Smooth muscle cell (in vitro differentiated cells): ENCODE data around the gene C19orf85. TPM values are rescaled to one million over a fixed set of nuclear protein-coding genes. Genes with fewer than 3 reads are reported as not detected.

ENCODE experiments used
- DNase-seq: peaks from one replicate; lab custom pipeline; 2025; ENCODE audit not compliant: unreplicated experiment; lab: John Stamatoyannopoulos, UW
- H2AFZ ChIP-seq: fragments of 200-600 bp; sonication (generic); 2 replicates; pipeline ENCODE4 v1.6.0; 2016; ENCODE audit warnings: antibody characterized with exemption, low read depth, mild to moderate bottlenecking
- H3F3A ChIP-seq: fragments of 200-600 bp; sonication (generic); 2 replicates; pipeline ENCODE4 v1.6.0; 2017; ENCODE audit warnings: antibody characterized with exemption, low read depth
- H3K27ac ChIP-seq: fragments of 200-600 bp; sonication (generic); 2 replicates; pipeline ENCODE4 v1.5.1; 2016; ENCODE audit warnings: low read depth, mild to moderate bottlenecking
- H3K27me3 ChIP-seq: fragments of 200-600 bp; sonication (generic); 2 replicates; pipeline ENCODE4 v1.6.1; 2016; ENCODE audit warnings: low read depth, mild to moderate bottlenecking
- H3K36me3 ChIP-seq: fragments of 200-600 bp; sonication (generic); 2 replicates; pipeline ENCODE4 v1.5.1; 2016; ENCODE audit warnings: low read depth
- H3K4me1 ChIP-seq: fragments of 200-600 bp; sonication (generic); 2 replicates; pipeline ENCODE4 v1.5.1; 2016; ENCODE audit warnings: low read depth
- H3K4me2 ChIP-seq: fragments of 200-600 bp; sonication (generic); 2 replicates; pipeline ENCODE4 v1.6.0; 2016; ENCODE audit warnings: mild to moderate bottlenecking
- H3K4me3 ChIP-seq: fragments of 200-600 bp; sonication (generic); 2 replicates; pipeline ENCODE4 v1.5.1; 2016; ENCODE audit warnings: mild to moderate bottlenecking
- H3K79me2 ChIP-seq: fragments of 200-600 bp; sonication (generic); 2 replicates; pipeline ENCODE4 v1.6.0; 2016; ENCODE audit warnings: low read depth, mild to moderate bottlenecking
- H3K9ac ChIP-seq: fragments of 200-600 bp; sonication (generic); 2 replicates; pipeline ENCODE4 v1.6.0; 2016; ENCODE audit warnings: low read depth
- H3K9me3 ChIP-seq: fragments of 200-600 bp; sonication (generic); replicated peaks from 2 replicates; pipeline ENCODE4 v1.5.1; 2016; ENCODE audit warnings: low read depth
- H4K20me1 ChIP-seq: fragments of 200-600 bp; sonication (generic); 2 replicates; pipeline ENCODE4 v1.6.0; 2016; ENCODE audit warnings: low read depth
- CTCF ChIP-seq: fragments of 200-600 bp; sonication (generic); IDR thresholded peaks from 2 replicates; pipeline ENCODE4 v1.5.1; 2017; ENCODE audit warnings: borderline replicate concordance, mild to moderate bottlenecking, antibody characterized with exemption; ENCODE audit not compliant: insufficient read depth, poor library complexity, severe bottlenecking
- WGBS: methylation state at CpG from one replicate; pipeline ENCODE4 v1.1.7; 2016; ENCODE audit warnings: low lambda C conversion rate; 5-methylcytosine and 5-hydroxymethylcytosine counted together
- polyA plus RNA-seq: library from polyadenylated mRNA; unstranded; fragments of >200 nt; fragmentation: Nextera tagmentation; extraction: Ambion mirVana; gene quantifications from 2 replicates; pipeline ENCODE4 v1.2.1, GENCODE V29; 2016
- total RNA-seq: library from RNA; depleted of rRNA; stranded (reverse); fragments of >200 nt; gene quantifications from 2 replicates; pipeline ENCODE4 v1.2.3, GENCODE V29; 2014

The C19orf85 gene
- total and polyA plus RNA-seq, 2 experiments from 2014 or later = not detected

- Histone ChIP-seq H3K27me3 (no peaks in the 10 kb centered on the region), H3K4me2 (no peak overlapping the region), H3K9me3 (no peaks in the 10 kb centered on the region), H3K4me3 (no peak overlapping the region), H2AFZ (no peak overlapping the region), H3K27ac (no peak overlapping the region), H3K79me2 (no peaks in the 10 kb centered on the region), H3F3A (no peaks in the 10 kb centered on the region), H4K20me1 (no peaks in the 10 kb centered on the region), H3K9ac (no peak overlapping the region), H3K36me3 (no peaks in the 10 kb centered on the region), H3K4me1 (no peaks in the 10 kb centered on the region)
- TF ChIP-seq CTCF = no peak
- DNase-seq = no peak
- 70% methylated on average over 5 of the region's 5 CpGs for WGBS
Observed at GRCh38 chr19:55419624-55420236, 44.8 kb downstream of the C19orf85 start.

- H3K9me3 ChIP-seq = no peaks in the 10 kb centered on the region
- no peak overlapping the region for H3K4me3 ChIP-seq
- H3F3A ChIP-seq = no peaks in the 10 kb centered on the region
- H3K27ac ChIP-seq = no peak overlapping the region
- H2AFZ ChIP-seq = no peak overlapping the region
- no peaks in the 10 kb centered on the region for H4K20me1 ChIP-seq
- H3K36me3 ChIP-seq = no peaks in the 10 kb centered on the region
- WGBS = 78% methylated on average over 5 of the region's 5 CpGs
- TF ChIP-seq CTCF = no peak
- no peaks in the 10 kb centered on the region for H3K4me1 ChIP-seq
- no peak overlapping the region for H3K4me2 ChIP-seq
- DNase-seq = no peak
- no peaks in the 10 kb centered on the region for H3K27me3 ChIP-seq
- no peak overlapping the region for H3K9ac ChIP-seq
- H3K79me2 ChIP-seq = no peaks in the 10 kb centered on the region
Observed at GRCh38 chr19:55419103-55419502, 45.4 kb downstream of the C19orf85 start.

DNA sequence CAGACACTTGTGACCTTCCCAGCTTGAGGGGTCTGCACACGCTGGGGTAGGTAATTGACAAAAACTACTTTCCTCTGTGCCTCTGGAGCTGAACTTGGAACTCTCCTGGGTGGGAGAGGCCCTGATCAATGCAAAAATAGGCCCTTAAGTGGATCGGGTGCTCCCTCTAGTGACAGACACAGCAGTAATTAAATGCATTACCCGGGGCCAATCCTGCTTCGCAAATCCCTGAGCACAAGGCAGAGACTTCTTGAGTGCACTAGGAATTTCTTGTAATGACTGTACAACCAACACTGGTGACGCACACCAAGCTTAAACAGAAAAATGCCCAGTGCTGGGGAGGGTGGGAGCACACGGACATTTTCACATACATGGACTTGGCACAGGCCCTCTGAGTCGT, 46.4 kb downstream of the C19orf85 start:
- Histone ChIP-seq H4K20me1 (no peaks in the 10 kb centered on the region), H3K27ac (no peak overlapping the region), H3K79me2 (no peaks in the 10 kb centered on the region), H3K4me3 (no peak overlapping the region), H3K27me3 (no peaks in the 10 kb centered on the region), H3K36me3 (no peaks in the 10 kb centered on the region), H3K4me2 (no peak overlapping the region), H3K4me1 (no peaks in the 10 kb centered on the region), H3K9me3 (no peaks in the 10 kb centered on the region), H3K9ac (no peak overlapping the region), H2AFZ (no peak overlapping the region), H3F3A (no peaks in the 10 kb centered on the region)
- peak; percentile 76 for TF ChIP-seq CTCF
- 17% methylated on average over 7 of the region's 7 CpGs for WGBS
- DNase-seq = no peak

Other genes with a start within 250 kb of the C19orf85 start
- gene TMEM86B, start 236.0 kb downstream of the C19orf85 start, total RNA-seq = 1.7 and 2.1 TPM in 2 replicates
- 2.6 and 3.3 TPM in 2 replicates for gene TMEM86B, start 236.0 kb downstream of the C19orf85 start, polyA plus RNA-seq
- 26.7 and 31.1 TPM in 2 replicates for gene PPP6R1, start 205.7 kb downstream of the C19orf85 start, total RNA-seq
- gene PPP6R1, start 205.7 kb downstream of the C19orf85 start, polyA plus RNA-seq = 58.0 and 59.9 TPM in 2 replicates
- gene HSPBP1, start 184.6 kb downstream of the C19orf85 start, total RNA-seq = 21.5 and 22.1 TPM in 2 replicates
- gene HSPBP1, start 184.6 kb downstream of the C19orf85 start, polyA plus RNA-seq = 66.5 and 80.0 TPM in 2 replicates
- gene BRSK1, start 180.8 kb downstream of the C19orf85 start, total RNA-seq = 5.0 and 10.4 TPM in 2 replicates
- 3.0 and 3.3 TPM in 2 replicates for gene BRSK1, start 180.8 kb downstream of the C19orf85 start, polyA plus RNA-seq
- gene TMEM150B, start 139.4 kb downstream of the C19orf85 start, total RNA-seq = not detected in 2 replicates
- 0.22 TPM in 1 of 2 replicates, not detected in the other for gene TMEM150B, start 139.4 kb downstream of the C19orf85 start, polyA plus RNA-seq
- gene KMT5C, start 124.9 kb downstream of the C19orf85 start, total RNA-seq = 12.2 and 26.1 TPM in 2 replicates
- gene KMT5C, start 124.9 kb downstream of the C19orf85 start, polyA plus RNA-seq = 23.2 and 27.2 TPM in 2 replicates
- gene COX6B2, start 110.0 kb downstream of the C19orf85 start, total RNA-seq = 0.18 and 0.31 TPM in 2 replicates
- 1.7 and 1.9 TPM in 2 replicates for gene COX6B2, start 110.0 kb downstream of the C19orf85 start, polyA plus RNA-seq
- gene GARIN5B, start 101.5 kb downstream of the C19orf85 start, total RNA-seq = 0.58 TPM in 1 of 2 replicates, not detected in the other
- 0.07 and 0.35 TPM in 2 replicates for gene GARIN5B, start 101.5 kb downstream of the C19orf85 start, polyA plus RNA-seq
- 36.5 and 40.1 TPM in 2 replicates for gene IL11, start 94.3 kb downstream of the C19orf85 start, total RNA-seq
- 66.4 and 68.1 TPM in 2 replicates for gene IL11, start 94.3 kb downstream of the C19orf85 start, polyA plus RNA-seq
- not detected in 2 replicates for gene TMEM190, start 87.9 kb downstream of the C19orf85 start, total RNA-seq
- gene TMEM190, start 87.9 kb downstream of the C19orf85 start, polyA plus RNA-seq = 8.2 and 11.1 TPM in 2 replicates
- 0.58 and 2.6 TPM in 2 replicates for gene TMEM238, start 80.5 kb downstream of the C19orf85 start, total RNA-seq
- 3.3 and 9.3 TPM in 2 replicates for gene TMEM238, start 80.5 kb downstream of the C19orf85 start, polyA plus RNA-seq
- gene RPL28, start 78.8 kb downstream of the C19orf85 start, total RNA-seq = 824 and 1,108 TPM in 2 replicates
- gene RPL28, start 78.8 kb downstream of the C19orf85 start, polyA plus RNA-seq = 515 and 595 TPM in 2 replicates
- 34.8 and 39.9 TPM in 2 replicates for gene UBE2S, start 57.0 kb downstream of the C19orf85 start, total RNA-seq
- 162 and 171 TPM in 2 replicates for gene UBE2S, start 57.0 kb downstream of the C19orf85 start, polyA plus RNA-seq
- gene SHISA7, start 21.5 kb downstream of the C19orf85 start, total RNA-seq = not detected in 2 replicates
- not detected in 2 replicates for gene SHISA7, start 21.5 kb downstream of the C19orf85 start, polyA plus RNA-seq
- 47.3 and 56.5 TPM in 2 replicates for gene ISOC2, start 3.1 kb downstream of the C19orf85 start, total RNA-seq
- 37.3 and 61.4 TPM in 2 replicates for gene ISOC2, start 3.1 kb downstream of the C19orf85 start, polyA plus RNA-seq
- gene ZNF628, start 11.9 kb upstream of the C19orf85 start, total RNA-seq = 2.4 and 2.6 TPM in 2 replicates
- gene ZNF628, start 11.9 kb upstream of the C19orf85 start, polyA plus RNA-seq = 1.3 and 2.0 TPM in 2 replicates
- gene NAT14, start 20.4 kb upstream of the C19orf85 start, total RNA-seq = 14.3 and 17.3 TPM in 2 replicates
- gene NAT14, start 20.4 kb upstream of the C19orf85 start, polyA plus RNA-seq = 67.5 and 72.1 TPM in 2 replicates
- gene SSC5D, start 23.7 kb upstream of the C19orf85 start, total RNA-seq = 3.0 and 3.8 TPM in 2 replicates
- 11.2 and 13.6 TPM in 2 replicates for gene SSC5D, start 23.7 kb upstream of the C19orf85 start, polyA plus RNA-seq
- not detected in 2 replicates for gene SBK2, start 72.4 kb upstream of the C19orf85 start, total RNA-seq
- gene SBK2, start 72.4 kb upstream of the C19orf85 start, polyA plus RNA-seq = not detected in 2 replicates
- gene SBK3, start 80.8 kb upstream of the C19orf85 start, total RNA-seq = not detected in 2 replicates
- gene SBK3, start 80.8 kb upstream of the C19orf85 start, polyA plus RNA-seq = 0.37 TPM in 1 of 2 replicates, not detected in the other
- gene ZNF579, start 116.1 kb upstream of the C19orf85 start, total RNA-seq = 4.2 TPM in 2 replicates
- gene ZNF579, start 116.1 kb upstream of the C19orf85 start, polyA plus RNA-seq = 15.1 and 15.8 TPM in 2 replicates
- 4.6 and 10.4 TPM in 2 replicates for gene FIZ1, start 134.8 kb upstream of the C19orf85 start, total RNA-seq
- 16.8 and 17.7 TPM in 2 replicates for gene FIZ1, start 134.8 kb upstream of the C19orf85 start, polyA plus RNA-seq
- gene ZNF524, start 135.5 kb upstream of the C19orf85 start, total RNA-seq = 16.3 and 20.1 TPM in 2 replicates
- gene ZNF524, start 135.5 kb upstream of the C19orf85 start, polyA plus RNA-seq = 13.3 and 19.4 TPM in 2 replicates
- 3.0 and 3.8 TPM in 2 replicates for gene ZNF865, start 140.9 kb upstream of the C19orf85 start, total RNA-seq
- 1.2 and 2.0 TPM in 2 replicates for gene ZNF865, start 140.9 kb upstream of the C19orf85 start, polyA plus RNA-seq
- gene ZNF784, start 159.8 kb upstream of the C19orf85 start, total RNA-seq = 3.1 and 3.8 TPM in 2 replicates
- gene ZNF784, start 159.8 kb upstream of the C19orf85 start, polyA plus RNA-seq = 7.2 and 7.3 TPM in 2 replicates
- 6.2 and 11.9 TPM in 2 replicates for gene ZNF580, start 176.3 kb upstream of the C19orf85 start, total RNA-seq
- gene ZNF580, start 176.3 kb upstream of the C19orf85 start, polyA plus RNA-seq = 68.8 and 76.8 TPM in 2 replicates
- 6.8 and 10.0 TPM in 2 replicates for gene ZNF581, start 178.9 kb upstream of the C19orf85 start, total RNA-seq
- gene ZNF581, start 178.9 kb upstream of the C19orf85 start, polyA plus RNA-seq = 21.4 and 22.0 TPM in 2 replicates
- gene CCDC106, start 183.5 kb upstream of the C19orf85 start, total RNA-seq = 6.9 and 7.7 TPM in 2 replicates
- gene CCDC106, start 183.5 kb upstream of the C19orf85 start, polyA plus RNA-seq = 18.3 and 24.8 TPM in 2 replicates
- 70.7 and 75.0 TPM in 2 replicates for gene U2AF2, start 190.3 kb upstream of the C19orf85 start, total RNA-seq
- 8.4 and 14.4 TPM in 2 replicates for gene U2AF2, start 190.3 kb upstream of the C19orf85 start, polyA plus RNA-seq
- gene EPN1, start 210.5 kb upstream of the C19orf85 start, total RNA-seq = 25.3 and 34.5 TPM in 2 replicates
- gene EPN1, start 210.5 kb upstream of the C19orf85 start, polyA plus RNA-seq = 119 and 121 TPM in 2 replicates